SK-N-MC (cell line): ENCODE measurements around the gene GLOD5.

ENCODE experiments used
- EZH2 ChIP-seq: fragments of 200-600 bp; sonication (generic); IDR thresholded peaks from one replicate; pipeline ENCODE4 v1.6.1; 2017; ENCODE audit warnings: antibody characterized with exemption
- FOXP2 ChIP-seq: optimal IDR thresholded peaks from 2 replicates; pipeline ENCODE3; 2011; ENCODE audit warnings: mild to moderate bottlenecking, moderate library complexity; ENCODE audit not compliant: insufficient read depth; ENCODE audit errors: extremely low read length, control extremely low read depth
- POLR2AphosphoS5 ChIP-seq: IDR thresholded peaks from 2 replicates; pipeline ENCODE4 v1.6.1; 2012; ENCODE audit warnings: mild to moderate bottlenecking, low read depth, low read length, borderline replicate concordance

DNA sequence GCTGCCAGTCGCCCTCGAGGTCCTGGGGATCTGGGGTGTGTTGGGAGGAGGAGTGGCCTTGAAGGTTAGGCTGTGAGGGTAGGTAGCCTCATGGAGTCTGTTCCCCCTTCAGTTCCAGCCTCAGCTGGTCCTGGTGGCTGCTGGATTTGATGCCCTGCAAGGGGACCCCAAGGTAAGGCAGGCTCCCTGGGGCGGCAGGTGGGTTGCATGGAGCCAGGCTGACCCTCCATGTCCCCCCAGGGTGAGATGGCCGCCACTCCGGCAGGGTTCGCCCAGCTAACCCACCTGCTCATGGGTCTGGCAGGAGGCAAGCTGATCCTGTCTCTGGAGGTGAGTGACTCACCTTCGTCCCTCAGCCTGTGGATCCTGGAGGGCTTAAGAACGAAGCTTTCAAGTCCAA lies 53.2 kb downstream of the GLOD5 start:
- TF ChIP-seq POLR2AphosphoS5, result no peak
- TF ChIP-seq EZH2, result no peak
- no peak for TF ChIP-seq FOXP2
